ENCODE data around the gene CROCC2.

The CROCC2 gene

DNA sequence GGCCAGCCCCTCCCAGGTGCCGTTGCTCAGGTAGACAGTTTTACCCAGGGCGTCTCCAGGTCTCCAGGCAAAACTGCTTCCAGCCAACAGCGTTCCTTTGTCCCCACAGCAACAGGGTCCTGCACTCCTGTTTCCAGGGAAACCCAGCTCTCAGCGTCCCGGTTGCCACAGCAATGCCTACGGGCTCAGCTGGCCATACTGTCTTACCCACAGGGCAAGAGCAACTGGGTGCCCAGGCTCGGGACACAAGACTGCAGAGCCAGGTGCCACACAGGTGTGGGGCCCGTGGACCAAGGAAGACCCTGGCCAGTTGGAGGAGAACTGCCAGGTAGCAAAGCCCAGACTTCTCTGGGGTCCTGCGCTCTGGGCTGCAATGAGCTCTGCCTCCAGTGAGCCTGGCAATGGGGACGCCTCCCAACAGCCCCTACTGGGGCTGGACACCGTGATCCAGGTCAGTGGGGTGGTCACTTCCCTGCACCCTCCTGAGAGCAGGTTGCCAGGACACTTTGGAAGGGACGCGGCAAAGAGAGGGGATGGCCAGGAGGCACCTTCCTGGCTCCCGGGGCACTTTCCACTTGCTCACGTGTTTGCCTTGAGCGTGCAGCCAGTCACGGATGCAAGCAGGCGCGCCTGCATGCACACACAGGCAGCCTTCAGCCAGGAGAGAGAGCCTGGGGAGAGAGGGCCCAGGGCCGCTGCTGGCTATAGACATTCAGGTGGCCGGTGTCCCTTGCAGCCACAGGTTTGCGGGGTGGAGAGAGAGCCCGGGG is at the start of gene CROCC2:
Gene CROCC2, plus strand, starts transcription at position 196 of the 770 bp plus-strand sequence. Its CDS starts 178 bp downstream, at position 374.
- TF ChIP-seq CTCF (IDR thresholded peaks at IDR 0.05; ENCODE audit: low read depth, low read length, missing control alignments), result no peak
- H3K4me3 ChIP-seq (replicated peaks; ENCODE audit: low read depth, low read length), result no peak within 1 kb of the TSS
- DNase-seq (ENCODE audit: extremely low read depth, low read depth), result no peak

DNA sequence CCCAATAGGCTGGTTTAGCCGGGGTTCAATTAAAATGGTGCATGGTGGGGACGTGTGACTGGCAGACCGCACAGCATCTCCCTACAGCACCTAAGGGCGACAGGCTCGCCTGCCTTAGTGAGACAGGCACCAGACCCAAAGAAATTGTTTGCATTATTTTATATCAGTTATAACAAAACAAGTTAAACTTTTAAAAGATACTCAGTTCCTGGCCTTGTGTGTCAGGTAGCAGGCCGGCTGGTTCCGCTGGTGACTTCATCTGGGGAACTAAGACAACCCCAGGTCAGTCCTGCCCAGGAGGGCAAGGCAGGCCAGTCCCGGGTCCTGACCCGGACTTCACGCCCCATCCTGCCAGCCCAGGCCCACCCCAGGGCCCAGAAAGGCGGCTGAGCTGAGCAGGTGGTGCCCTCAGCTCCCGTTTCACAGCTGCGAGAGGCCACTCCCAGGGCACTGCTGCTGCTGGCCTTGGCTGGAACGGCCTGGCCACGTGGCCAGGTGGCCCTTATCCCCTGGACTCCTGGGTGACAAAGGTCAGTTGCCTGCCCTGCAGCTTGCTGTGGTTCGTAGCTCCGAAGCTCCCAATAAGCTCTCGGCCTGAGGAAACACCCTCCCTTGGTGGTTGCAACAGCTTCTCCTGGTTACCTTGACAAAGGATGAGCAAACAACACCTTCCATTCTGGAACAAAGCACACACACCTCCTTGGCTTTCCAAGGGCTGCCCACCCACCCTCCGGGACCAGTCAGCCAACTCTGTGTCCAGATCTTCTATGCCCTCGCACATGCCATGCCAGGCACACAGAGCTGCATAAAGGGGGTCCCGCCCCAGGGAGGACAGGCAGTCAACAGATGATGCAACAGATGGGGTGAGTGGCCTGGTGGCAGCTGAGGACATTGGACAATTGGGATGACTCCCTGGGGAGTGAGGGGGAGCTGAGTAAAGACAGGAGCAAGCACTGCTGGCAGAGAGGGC is 48.8 kb upstream of the CROCC2 start:
- DNase-seq (ENCODE audit: extremely low read depth, low read depth), result no peak
- no peak overlapping the region for H3K4me3 ChIP-seq (replicated peaks; ENCODE audit: low read depth, low read length)
- TF ChIP-seq CTCF (IDR thresholded peaks at IDR 0.05; ENCODE audit: low read depth, low read length, missing control alignments), result no peak

DNA sequence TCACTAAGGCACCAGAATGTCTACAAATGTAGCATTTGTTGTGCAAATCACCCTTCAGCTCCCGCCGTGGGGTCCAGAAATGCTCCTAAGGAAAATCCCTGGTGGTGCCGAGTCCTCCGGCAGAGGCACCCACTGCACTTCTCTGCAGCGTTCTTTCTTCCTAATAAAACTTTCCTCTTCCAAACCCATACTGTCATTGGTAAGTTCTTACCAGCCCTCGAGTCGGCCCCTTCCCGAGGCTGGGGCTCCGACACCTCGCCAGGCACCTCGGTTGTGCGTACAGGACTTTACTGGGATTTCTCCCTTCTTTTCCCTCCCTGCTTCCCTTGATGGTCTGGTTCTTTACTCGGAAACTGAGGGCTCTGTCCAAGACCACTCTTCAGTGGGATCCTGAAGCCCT is 47.8 kb upstream of the CROCC2 start:
- TF ChIP-seq CTCF (IDR thresholded peaks at IDR 0.05; ENCODE audit: low read depth, low read length, missing control alignments), result no peak
- no peak for DNase-seq (ENCODE audit: extremely low read depth, low read depth)
- no peak overlapping the region for H3K4me3 ChIP-seq (replicated peaks; ENCODE audit: low read depth, low read length)

DNA sequence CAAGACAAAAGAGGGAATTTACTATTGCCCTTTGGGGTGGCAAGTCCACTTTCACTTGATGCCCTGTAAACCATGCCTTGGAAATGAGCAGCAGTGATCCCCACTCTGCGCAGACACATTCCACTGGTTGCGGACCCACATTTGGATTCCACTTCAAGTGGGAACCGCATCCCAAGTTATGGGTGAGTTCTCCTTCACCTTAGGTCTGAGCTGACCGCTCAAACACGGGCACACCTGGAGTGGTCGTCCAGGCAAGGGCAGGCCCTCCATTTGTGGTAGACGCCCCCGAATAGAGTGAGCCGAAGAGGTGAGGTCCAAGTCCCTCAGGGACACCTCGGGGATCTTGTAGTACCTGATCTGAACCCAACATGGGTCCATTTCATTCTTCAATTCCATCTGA is 47.3 kb upstream of the CROCC2 start:
- no peak overlapping the region for H3K4me3 ChIP-seq (replicated peaks; ENCODE audit: low read depth, low read length)
- TF ChIP-seq CTCF (IDR thresholded peaks at IDR 0.05; ENCODE audit: low read depth, low read length, missing control alignments), result no peak
- DNase-seq (ENCODE audit: extremely low read depth, low read depth), result no peak

- TF ChIP-seq CTCF (IDR thresholded peaks at IDR 0.05; ENCODE audit: low read depth, low read length, missing control alignments), result no peak
- DNase-seq (ENCODE audit: extremely low read depth, low read depth), result no peak
- H3K4me3 ChIP-seq (replicated peaks; ENCODE audit: low read depth, low read length), result no peak overlapping the region
Measured at GRCh38 chr2:240861547-240861946, 44.6 kb upstream of the CROCC2 start.

DNA sequence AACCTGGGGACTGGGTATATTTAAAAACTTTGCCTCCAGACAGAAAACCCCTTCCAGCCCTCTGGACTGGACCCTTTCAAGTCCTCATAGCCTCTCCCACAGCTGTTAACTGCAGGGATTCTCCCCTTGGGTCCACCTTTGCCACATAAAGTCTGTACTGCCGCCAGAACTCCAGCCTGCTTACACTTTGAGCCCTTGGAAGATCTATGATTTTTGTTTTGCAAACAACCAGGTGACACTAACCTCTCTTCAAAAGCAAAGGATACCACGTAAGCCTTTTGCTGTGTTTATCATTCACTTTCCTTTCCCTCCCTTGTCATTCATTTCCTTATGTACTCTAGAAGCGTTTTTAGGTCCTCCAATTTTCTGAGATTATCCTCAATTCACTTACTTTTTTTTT is 41.7 kb upstream of the CROCC2 start:
- no peak for DNase-seq (ENCODE audit: extremely low read depth, low read depth)
- no peak overlapping the region for H3K4me3 ChIP-seq (replicated peaks; ENCODE audit: low read depth, low read length)
- TF ChIP-seq CTCF (IDR thresholded peaks at IDR 0.05; ENCODE audit: low read depth, low read length, missing control alignments), result no peak
